Right lobe of liver (tissue), 4 donors: Measurements from ENCODE around the gene C11orf68.

Experiments used
- POLR2A ChIP-seq: fragments of 450-650 bp; IDR thresholded peaks from one replicate; pipeline ENCODE4 v1.6.1; 2017; ENCODE audit warnings: antibody characterized with exemption, mild to moderate bottlenecking
- TF ChIP-seq, protein P1 (sequence below), 4 donors: fragments of 200-600 bp in 3 of 4; fragments of 450-650 bp in 1 of 4; IDR thresholded peaks; one replicate each; pipeline versions ENCODE4 v1.5.1 to v1.8.0; 2016 to 2022; ENCODE audit warnings: antibody characterized with exemption in 4 of 4, mild to moderate bottlenecking in 2 of 4
- donor health status: DM: no; HTN: no; CAD: no.
- donor health status: DM: no; HTN: no; CAD: no.
- donor health status: DM: no; HTN: yes; CAD: no.

DNA sequence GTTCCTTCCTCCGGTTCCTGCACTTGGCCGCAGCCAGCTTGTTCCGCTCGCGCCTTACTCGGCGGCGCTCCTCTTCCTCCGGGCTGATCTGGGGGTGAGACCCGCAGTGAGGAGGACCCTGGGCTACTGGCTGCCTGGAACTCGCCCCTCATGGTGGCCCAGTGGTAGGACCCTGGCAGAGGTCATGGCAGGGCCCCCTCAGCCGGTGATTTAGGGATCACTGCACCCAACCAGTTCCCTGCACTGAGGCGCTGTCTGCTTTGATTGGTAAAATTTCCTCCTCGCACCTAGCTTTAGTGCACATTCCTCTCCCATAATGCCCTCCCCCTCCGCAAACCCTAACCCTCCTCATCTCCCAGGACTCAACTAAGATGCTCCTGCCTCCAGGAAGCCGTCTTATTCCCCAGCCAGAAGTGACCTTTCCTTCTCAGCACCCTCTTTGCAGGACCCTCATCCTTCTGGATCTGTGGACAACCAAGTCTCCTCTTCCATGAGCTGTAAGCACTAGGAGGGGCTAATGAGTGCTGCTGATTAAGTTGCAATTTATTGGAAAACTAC is 24.7 kb downstream of the C11orf68 start:
- TF ChIP-seq, protein P1, sequence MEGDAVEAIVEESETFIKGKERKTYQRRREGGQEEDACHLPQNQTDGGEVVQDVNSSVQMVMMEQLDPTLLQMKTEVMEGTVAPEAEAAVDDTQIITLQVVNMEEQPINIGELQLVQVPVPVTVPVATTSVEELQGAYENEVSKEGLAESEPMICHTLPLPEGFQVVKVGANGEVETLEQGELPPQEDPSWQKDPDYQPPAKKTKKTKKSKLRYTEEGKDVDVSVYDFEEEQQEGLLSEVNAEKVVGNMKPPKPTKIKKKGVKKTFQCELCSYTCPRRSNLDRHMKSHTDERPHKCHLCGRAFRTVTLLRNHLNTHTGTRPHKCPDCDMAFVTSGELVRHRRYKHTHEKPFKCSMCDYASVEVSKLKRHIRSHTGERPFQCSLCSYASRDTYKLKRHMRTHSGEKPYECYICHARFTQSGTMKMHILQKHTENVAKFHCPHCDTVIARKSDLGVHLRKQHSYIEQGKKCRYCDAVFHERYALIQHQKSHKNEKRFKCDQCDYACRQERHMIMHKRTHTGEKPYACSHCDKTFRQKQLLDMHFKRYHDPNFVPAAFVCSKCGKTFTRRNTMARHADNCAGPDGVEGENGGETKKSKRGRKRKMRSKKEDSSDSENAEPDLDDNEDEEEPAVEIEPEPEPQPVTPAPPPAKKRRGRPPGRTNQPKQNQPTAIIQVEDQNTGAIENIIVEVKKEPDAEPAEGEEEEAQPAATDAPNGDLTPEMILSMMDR (IDR thresholded peaks at IDR 0.05), result no peak
- no peak for TF ChIP-seq POLR2A
